Measurements from ENCODE around the gene DNTTIP2.
"Not testable (repeated sequence)": the region's sequence is repeated elsewhere in the genome, so short reads cannot be mapped to it uniquely, and the experiment has no call there.

DNTTIP2 gene

GRCh38 chr1:93878889-93879586 lies at the start of gene DNTTIP2:
DNTTIP2 (minus strand) TSS chr1:93879206; CDS start chr1:93879148, 58 bp downstream.
- DNase-seq = peak; percentile 96

- peak; percentile 80 for DNase-seq
Observed at GRCh38 chr1:93925206-93925605, 46.2 kb upstream of the DNTTIP2 start.

- DNase-seq = no peak
Observed at GRCh38 chr1:93919780-93920179, 40.8 kb upstream of the DNTTIP2 start.

GRCh38 chr1:93917302-93917701 lies 38.3 kb upstream of the DNTTIP2 start:
- no peak for DNase-seq

GRCh38 chr1:93910880-93911279 lies 31.9 kb upstream of the DNTTIP2 start:
- not testable (repeated sequence) for DNase-seq

- DNase-seq = no peak
Observed at GRCh38 chr1:93910305-93910704, 31.3 kb upstream of the DNTTIP2 start.

- peak; percentile 96 for DNase-seq
Observed at GRCh38 chr1:93909146-93910050, 30.4 kb upstream of the DNTTIP2 start, which contains the start of gene GCLM. GCLM (minus strand) TSS chr1:93909430; CDS start chr1:93909163, 267 bp downstream.

- peak; percentile 55 for DNase-seq
Observed at GRCh38 chr1:93908394-93909145, 29.6 kb upstream of the DNTTIP2 start.

GRCh38 chr1:93907718-93908117 lies 28.7 kb upstream of the DNTTIP2 start:
- DNase-seq = peak; percentile 29

GRCh38 chr1:93906480-93906879 lies 27.5 kb upstream of the DNTTIP2 start:
- DNase-seq = no peak

GRCh38 chr1:93905734-93906133 lies 26.7 kb upstream of the DNTTIP2 start:
- no peak for DNase-seq

GRCh38 chr1:93905051-93905450 lies 26.0 kb upstream of the DNTTIP2 start:
- no peak for DNase-seq

GRCh38 chr1:93904228-93904627 lies 25.2 kb upstream of the DNTTIP2 start:
- no peak for DNase-seq

GRCh38 chr1:93900723-93901504 lies 21.9 kb upstream of the DNTTIP2 start:
- no peak for DNase-seq

- DNase-seq = no peak
Observed at GRCh38 chr1:93899543-93900207, 20.7 kb upstream of the DNTTIP2 start.

GRCh38 chr1:93888900-93889299 lies 9.9 kb upstream of the DNTTIP2 start:
- DNase-seq = no peak

- DNase-seq = no peak
Observed at GRCh38 chr1:93882269-93882668, 3.3 kb upstream of the DNTTIP2 start.

GRCh38 chr1:93880731-93881130 lies 1.7 kb upstream of the DNTTIP2 start:
- no peak for DNase-seq

- peak; percentile 58 for DNase-seq
Observed at GRCh38 chr1:93878501-93878888, 511 bp downstream of the DNTTIP2 start.

GRCh38 chr1:93877529-93877928 lies 1.5 kb downstream of the DNTTIP2 start:
- DNase-seq = no peak

GRCh38 chr1:93876244-93876643 lies 2.8 kb downstream of the DNTTIP2 start:
- DNase-seq = no peak
